Measurements from ENCODE around the gene ZNF783. TPM values are rescaled to one million over a fixed set of nuclear protein-coding genes. Genes with fewer than 3 reads are reported as not detected.
A peak's percentile ranks its signal among the peaks of the same experiment; 100 is the strongest.

The ZNF783 gene
- total RNA-seq, 1 donor from 2014 or later, result 4.5 TPM

DNA sequence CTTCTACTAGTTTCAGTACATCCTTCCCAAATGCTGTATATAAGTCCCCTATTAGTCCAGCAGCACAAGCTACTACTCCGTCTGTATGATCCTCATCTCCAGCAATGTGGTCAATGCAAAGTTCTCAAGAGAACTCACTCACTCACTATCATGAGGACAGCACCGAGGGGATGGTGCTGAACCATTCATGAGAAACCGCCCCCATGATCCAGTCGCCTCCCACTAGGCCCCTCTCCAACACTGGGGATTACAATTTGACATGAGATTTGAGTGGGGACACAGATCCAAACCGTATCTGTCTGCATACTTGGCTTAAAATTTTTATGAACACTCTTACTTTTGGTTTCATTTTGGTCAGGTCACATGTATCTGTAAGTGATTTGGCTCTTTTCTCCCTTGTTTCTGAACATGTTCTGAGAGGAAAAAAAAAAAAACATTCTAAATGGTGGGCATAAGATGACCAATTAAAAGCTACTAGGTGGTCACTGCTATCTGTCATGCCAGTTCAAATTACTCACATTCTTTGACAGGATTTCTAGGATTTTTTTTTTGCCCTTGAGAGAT is 60.1 kb downstream of the ZNF783 start:
- Histone ChIP-seq H3K4me1 (no peaks in the 10 kb centered on the region), H3K4me3 (peak overlapping the region; percentile 47), H3K9me3 (replicated peaks) (no peaks in the 10 kb centered on the region), H3K36me3 (no peaks in the 10 kb centered on the region), H3K27ac (replicated peaks) (no peak overlapping the region), H3K27me3 (ENCODE audit: low read depth) (peaks cover 27% of the 10 kb centered on the region)
- intact Hi-C loops (cut with micrococcal nuclease), result no loop called here
- TF ChIP-seq, protein P1, sequence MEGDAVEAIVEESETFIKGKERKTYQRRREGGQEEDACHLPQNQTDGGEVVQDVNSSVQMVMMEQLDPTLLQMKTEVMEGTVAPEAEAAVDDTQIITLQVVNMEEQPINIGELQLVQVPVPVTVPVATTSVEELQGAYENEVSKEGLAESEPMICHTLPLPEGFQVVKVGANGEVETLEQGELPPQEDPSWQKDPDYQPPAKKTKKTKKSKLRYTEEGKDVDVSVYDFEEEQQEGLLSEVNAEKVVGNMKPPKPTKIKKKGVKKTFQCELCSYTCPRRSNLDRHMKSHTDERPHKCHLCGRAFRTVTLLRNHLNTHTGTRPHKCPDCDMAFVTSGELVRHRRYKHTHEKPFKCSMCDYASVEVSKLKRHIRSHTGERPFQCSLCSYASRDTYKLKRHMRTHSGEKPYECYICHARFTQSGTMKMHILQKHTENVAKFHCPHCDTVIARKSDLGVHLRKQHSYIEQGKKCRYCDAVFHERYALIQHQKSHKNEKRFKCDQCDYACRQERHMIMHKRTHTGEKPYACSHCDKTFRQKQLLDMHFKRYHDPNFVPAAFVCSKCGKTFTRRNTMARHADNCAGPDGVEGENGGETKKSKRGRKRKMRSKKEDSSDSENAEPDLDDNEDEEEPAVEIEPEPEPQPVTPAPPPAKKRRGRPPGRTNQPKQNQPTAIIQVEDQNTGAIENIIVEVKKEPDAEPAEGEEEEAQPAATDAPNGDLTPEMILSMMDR (IDR thresholded peaks at IDR 0.05; ENCODE audit: borderline replicate concordance), result no peak
- DNase-seq, result no peak

DNA sequence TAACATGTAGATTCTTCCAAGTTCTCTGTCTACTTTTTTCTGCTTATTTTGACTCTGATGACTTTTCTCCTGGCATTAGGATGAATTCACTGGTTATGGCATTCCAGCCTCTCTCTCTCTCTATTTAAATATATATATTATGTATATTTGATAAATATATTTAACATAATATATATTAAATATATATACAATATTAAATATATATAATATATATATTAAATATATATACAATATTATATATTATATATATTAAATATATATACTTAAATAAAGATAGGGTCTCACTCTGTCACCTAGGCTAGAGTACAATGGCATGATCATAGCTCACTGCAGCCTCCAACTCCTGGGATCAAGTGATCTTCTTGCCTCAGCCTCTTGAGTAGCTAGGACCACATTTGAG is 60.7 kb downstream of the ZNF783 start:
- Histone ChIP-seq H3K4me3 (no peak overlapping the region), H3K27ac (replicated peaks) (no peak overlapping the region), H3K9me3 (replicated peaks) (no peaks in the 10 kb centered on the region), H3K27me3 (ENCODE audit: low read depth) (peaks cover 26% of the 10 kb centered on the region), H3K36me3 (no peaks in the 10 kb centered on the region), H3K4me1 (no peaks in the 10 kb centered on the region)
- intact Hi-C loops (cut with micrococcal nuclease), result no loop called here
- TF ChIP-seq, protein P1 (IDR thresholded peaks at IDR 0.05; ENCODE audit: borderline replicate concordance), result no peak
- no peak for DNase-seq

DNA sequence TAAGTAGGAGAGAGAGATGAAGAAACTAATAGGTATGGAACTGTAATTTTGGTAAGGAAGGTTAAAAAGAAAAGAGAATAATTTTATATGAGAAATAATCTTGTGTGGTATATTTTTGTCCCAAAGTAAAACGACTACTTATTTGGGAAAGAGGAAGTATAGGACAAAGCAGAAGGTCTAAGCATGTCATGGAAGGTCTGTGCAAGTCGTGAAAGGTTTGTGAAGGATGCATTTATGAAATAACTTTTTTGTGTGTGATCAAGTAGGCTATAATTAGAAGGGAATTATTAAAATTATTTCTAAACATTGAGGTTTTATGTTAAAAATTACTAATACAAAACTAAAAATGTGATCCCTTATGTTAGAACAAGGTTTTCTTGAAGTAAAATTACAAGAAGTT is 63.3 kb downstream of the ZNF783 start:
- Histone ChIP-seq H3K4me3 (no peak overlapping the region), H3K9me3 (replicated peaks) (no peaks in the 10 kb centered on the region), H3K27ac (replicated peaks) (no peak overlapping the region), H3K27me3 (ENCODE audit: low read depth) (peaks cover 1% of the 10 kb centered on the region), H3K36me3 (no peaks in the 10 kb centered on the region), H3K4me1 (no peaks in the 10 kb centered on the region)
- no peak for DNase-seq
- TF ChIP-seq, protein P1 (IDR thresholded peaks at IDR 0.05; ENCODE audit: borderline replicate concordance), result no peak
- intact Hi-C loops (cut with micrococcal nuclease), result no loop called here

DNA sequence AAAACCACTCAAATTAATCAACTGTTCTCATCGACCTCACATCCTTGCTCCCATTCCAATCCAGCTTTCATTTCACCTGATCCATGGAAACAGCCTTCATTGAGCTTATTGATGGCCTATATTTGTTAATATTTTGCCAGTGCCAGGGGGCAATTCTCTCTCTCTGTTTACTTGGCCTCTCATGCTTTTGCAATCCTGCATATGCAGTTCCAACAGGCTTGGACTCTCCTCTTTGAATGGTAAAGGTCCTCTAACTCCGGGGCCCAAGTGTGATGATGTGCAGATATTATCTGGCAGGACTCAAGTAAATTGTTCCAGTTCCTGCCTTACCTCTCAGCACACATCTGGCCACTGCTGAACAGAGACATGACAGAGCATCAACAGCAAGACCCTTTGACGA is 67.3 kb downstream of the ZNF783 start:
- Histone ChIP-seq H3K36me3 (no peaks in the 10 kb centered on the region), H3K4me1 (no peaks in the 10 kb centered on the region), H3K27ac (replicated peaks) (no peak overlapping the region), H3K9me3 (replicated peaks) (peaks cover 9% of the 10 kb centered on the region), H3K27me3 (ENCODE audit: low read depth) (peaks cover 14% of the 10 kb centered on the region), H3K4me3 (no peak overlapping the region)
- intact Hi-C loops (cut with micrococcal nuclease), result no loop called here
- TF ChIP-seq, protein P1 (IDR thresholded peaks at IDR 0.05; ENCODE audit: borderline replicate concordance), result no peak
- DNase-seq, result no peak

DNA sequence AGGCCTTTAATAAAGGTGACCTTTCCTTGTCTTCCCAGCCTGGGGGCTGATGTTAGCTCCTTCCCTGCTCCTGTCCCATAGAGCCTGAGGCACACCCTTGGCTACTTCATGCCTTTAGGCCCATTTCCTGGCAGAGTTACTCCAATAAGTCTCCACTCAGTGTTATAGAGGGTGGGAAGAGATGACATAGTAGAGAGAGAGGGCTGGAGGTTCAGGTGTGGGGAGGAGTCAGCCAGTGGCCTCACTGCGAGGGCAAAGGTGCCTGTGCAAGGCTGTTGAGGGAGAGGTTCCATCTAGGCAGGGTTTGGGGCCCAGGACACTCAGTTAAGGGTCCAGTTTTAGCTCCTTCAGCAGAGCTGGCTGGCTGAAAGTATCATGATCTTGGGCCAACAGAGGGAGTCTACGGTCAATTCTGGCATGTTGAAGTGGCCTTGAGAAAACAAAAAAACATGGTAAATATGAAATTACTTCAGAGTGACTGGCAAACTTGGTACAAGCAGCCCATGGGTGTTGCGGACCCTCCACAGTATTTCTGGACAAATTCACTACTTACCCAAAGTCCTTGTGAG is 67.9 kb downstream of the ZNF783 start:
- intact Hi-C loops (cut with micrococcal nuclease), result no loop called here
- DNase-seq, result no peak
- peaks cover 9% of the 10 kb centered on the region for H3K9me3 ChIP-seq (replicated peaks)
- peaks cover 14% of the 10 kb centered on the region for H3K27me3 ChIP-seq (ENCODE audit: low read depth)
- TF ChIP-seq, protein P1 (IDR thresholded peaks at IDR 0.05; ENCODE audit: borderline replicate concordance), result no peak
- H3K27ac ChIP-seq (replicated peaks), result no peak overlapping the region
- H3K36me3 ChIP-seq, result no peaks in the 10 kb centered on the region
- no peaks in the 10 kb centered on the region for H3K4me1 ChIP-seq
- no peak overlapping the region for H3K4me3 ChIP-seq

Measured in left ventricle myocardium inferior (tissue), 1 donor.